SH-SY5Y (cell line): Measurements from ENCODE around the gene CDK7.

Source experiments
- GATA2 ChIP-seq: IDR thresholded peaks from 2 replicates; pipeline ENCODE4 v1.6.1; 2011; ENCODE audit warnings: mild to moderate bottlenecking, low read depth, low read length
- GATA3 ChIP-seq: IDR thresholded peaks from 2 replicates; pipeline ENCODE4 v1.6.1; 2011; ENCODE audit warnings: low read depth, mild to moderate bottlenecking, low read length, moderate library complexity

DNA sequence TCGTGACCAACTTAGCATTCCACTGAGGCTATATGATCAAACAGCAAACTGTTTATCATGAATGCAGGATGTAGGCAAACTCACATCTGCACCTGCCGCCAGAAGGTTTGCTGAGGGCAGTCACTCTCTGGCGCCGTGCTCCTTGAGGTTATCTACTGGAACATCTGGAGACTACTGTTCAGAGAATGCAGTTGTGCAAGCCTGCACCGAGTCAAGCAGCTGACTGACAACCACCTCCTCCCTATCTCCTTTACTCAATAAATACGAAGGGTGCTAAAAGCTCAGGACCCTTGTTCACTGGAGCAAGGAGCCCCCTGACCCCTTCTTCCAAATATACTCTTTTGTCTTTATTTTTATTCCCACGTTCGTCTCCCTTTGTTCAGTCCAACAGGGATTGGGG, 70.8 kb downstream of the CDK7 start:
- TF ChIP-seq GATA3 (no peak), GATA2 (no peak)
